GM23338 (cell line): ENCODE measurements around the gene CCNA2. TPM values are rescaled to one million over a fixed set of nuclear protein-coding genes. Genes with fewer than 3 reads are reported as not detected.

Source experiments
- ATAC-seq: fragments of 200-7000 bp; cut with Tn5 transposase; 3 replicates; pipeline ENCODE4 v1.9.1; 2020
- DNase-seq: peaks from one replicate; pipeline ENCODE4 v3.0.0-alpha.2; 2015; ENCODE audit warnings: low spot score
- H2AFZ ChIP-seq: fragments of 200-600 bp; sonication (generic); 2 replicates; pipeline ENCODE4 v1.8.0; 2016; ENCODE audit warnings: antibody characterized with exemption, mild to moderate bottlenecking, moderate library complexity
- H3F3A ChIP-seq: fragments of 200-600 bp; sonication (generic); replicated peaks from 2 replicates; pipeline ENCODE4 v1.8.0; 2017; ENCODE audit warnings: antibody characterized with exemption, mixed run types, low read depth
- H3K27ac ChIP-seq: fragments of 200-600 bp; sonication (generic); 2 replicates; pipeline ENCODE4 v1.6.1; 2016; ENCODE audit warnings: low read depth
- H3K27me3 ChIP-seq: fragments of 200-600 bp; sonication (generic); 2 replicates; pipeline ENCODE4 v1.8.0; 2016; ENCODE audit warnings: mild to moderate bottlenecking, mixed run types, moderate library complexity; ENCODE audit not compliant: insufficient read depth
- H3K36me3 ChIP-seq: fragments of 200-600 bp; sonication (generic); 2 replicates; pipeline ENCODE4 v1.8.0; 2016; ENCODE audit warnings: mild to moderate bottlenecking; ENCODE audit not compliant: insufficient read depth
- H3K4me1 ChIP-seq: fragments of 200-600 bp; sonication (generic); 2 replicates; pipeline ENCODE4 v1.8.0; 2016; ENCODE audit warnings: mild to moderate bottlenecking, moderate library complexity; ENCODE audit not compliant: insufficient read depth
- H3K4me2 ChIP-seq: fragments of 200-600 bp; sonication (generic); 2 replicates; pipeline ENCODE4 v1.7.1; 2017; ENCODE audit warnings: mixed run types
- H3K4me3 ChIP-seq: fragments of 200-600 bp; sonication (generic); 2 replicates; pipeline ENCODE4 v1.6.1; 2016; ENCODE audit warnings: mixed run types
- H3K79me2 ChIP-seq: fragments of 200-600 bp; sonication (generic); replicated peaks from 2 replicates; pipeline ENCODE4 v1.8.0; 2017; ENCODE audit warnings: mild to moderate bottlenecking; ENCODE audit not compliant: insufficient read depth
- H3K9me2 ChIP-seq: fragments of 200-600 bp; sonication (generic); 2 replicates; pipeline ENCODE4 v1.8.0; 2017; ENCODE audit not compliant: insufficient read depth
- H4K20me1 ChIP-seq: fragments of 200-600 bp; sonication (generic); replicated peaks from 2 replicates; pipeline ENCODE4 v1.8.0; 2017; ENCODE audit warnings: mild to moderate bottlenecking; ENCODE audit not compliant: insufficient read depth
- H3K27ac Mint-ChIP-seq: 2 replicates; pipeline ENCODE4 v1.8.0; 2020; ENCODE audit warnings: inconsistent platforms, mild to moderate bottlenecking, moderate library complexity, mixed read lengths
- H3K27me3 Mint-ChIP-seq: 3 replicates; pipeline ENCODE4 v1.8.0; 2022; ENCODE audit warnings: low read depth, mild to moderate bottlenecking, moderate library complexity, mixed read lengths, inconsistent platforms; ENCODE audit not compliant: insufficient read depth, poor library complexity
- H3K36me3 Mint-ChIP-seq: 3 replicates; pipeline ENCODE4 v1.8.0; 2021; ENCODE audit warnings: low read depth, mild to moderate bottlenecking, inconsistent platforms, moderate library complexity, mixed read lengths
- H3K4me1 Mint-ChIP-seq: 3 replicates; pipeline ENCODE4 v1.8.0; 2020; ENCODE audit warnings: mild to moderate bottlenecking, inconsistent platforms, mixed read lengths
- H3K4me3 Mint-ChIP-seq: 3 replicates; pipeline ENCODE4 v1.8.0; 2021; ENCODE audit warnings: moderate library complexity, mild to moderate bottlenecking, inconsistent platforms, mixed read lengths
- H3K9me3 Mint-ChIP-seq: 3 replicates; pipeline ENCODE4 v1.8.0; 2020; ENCODE audit warnings: moderate library complexity, mild to moderate bottlenecking, inconsistent platforms, mixed read lengths
- CREB1 ChIP-seq: fragments of 250-450 bp; sonication (Bioruptor Pico); IDR thresholded peaks from 2 replicates; pipeline ENCODE4 v1.5.0; 2020; ENCODE audit warnings: low read depth, mild to moderate bottlenecking, moderate library complexity
- CTCF ChIP-seq, 2 experiments: fragments of 200-600 bp in 1 of 2; sonication (generic) in 1 of 2; conservative IDR thresholded peaks; 2 replicates each; pipeline versions ENCODE4 v1.5.1 to v1.6.1; 2016 to 2017; ENCODE audit warnings: antibody characterized with exemption in 2 of 2, low read depth in 2 of 2, mild to moderate bottlenecking in 2 of 2, moderate library complexity in 1 of 2
- ETS1 ChIP-seq: IDR thresholded peaks from 2 replicates; pipeline ENCODE4 v1.6.1; 2016; ENCODE audit warnings: antibody characterized with exemption
- EZH2 ChIP-seq: fragments of 200-600 bp; sonication (generic); IDR thresholded peaks from one replicate; pipeline ENCODE4 v1.8.0; 2017; ENCODE audit warnings: antibody characterized with exemption, mild to moderate bottlenecking, low read depth; ENCODE audit not compliant: unreplicated experiment
- EZH2phosphoT487 ChIP-seq: fragments of 200-600 bp; sonication (generic); IDR thresholded peaks from one replicate; pipeline ENCODE4 v1.8.1; 2018; ENCODE audit warnings: antibody characterized with exemption; ENCODE audit not compliant: unreplicated experiment
- JUNB ChIP-seq: IDR thresholded peaks from one replicate; pipeline ENCODE4 v1.6.1; 2016; ENCODE audit warnings: antibody characterized with exemption; ENCODE audit not compliant: unreplicated experiment
- NANOG ChIP-seq: IDR thresholded peaks from 2 replicates; pipeline ENCODE4 v1.6.1; 2016; ENCODE audit warnings: antibody characterized with exemption, borderline replicate concordance
- POLR2AphosphoS5 ChIP-seq: IDR thresholded peaks from 2 replicates; pipeline ENCODE4 v1.6.1; 2016; ENCODE audit warnings: antibody characterized with exemption, low read depth
- REST ChIP-seq: IDR thresholded peaks from one replicate; pipeline ENCODE4 v1.6.1; 2018; ENCODE audit warnings: antibody characterized with exemption; ENCODE audit not compliant: unreplicated experiment
- STAT1 ChIP-seq: IDR thresholded peaks from one replicate; pipeline ENCODE4 v1.6.1; 2016; ENCODE audit warnings: antibody characterized with exemption; ENCODE audit not compliant: unreplicated experiment
- ZNF114 ChIP-seq: fragments of 250-450 bp; sonication (Bioruptor Pico); IDR thresholded peaks from 2 replicates; pipeline ENCODE4 v1.5.0; 2020; ENCODE audit warnings: mild to moderate bottlenecking, moderate library complexity
- ZNF331 ChIP-seq: fragments of 250-450 bp; sonication (Bioruptor Pico); IDR thresholded peaks from 2 replicates; pipeline ENCODE4 v1.5.0; 2020; ENCODE audit warnings: low read depth, mild to moderate bottlenecking, moderate library complexity
- ZNF462 ChIP-seq: fragments of 250-450 bp; sonication (Bioruptor Pico); IDR thresholded peaks from 2 replicates; pipeline ENCODE4 v1.5.0; 2020; ENCODE audit warnings: mild to moderate bottlenecking, moderate library complexity
- polyA plus RNA-seq: library from polyadenylated mRNA; unstranded; fragments of >200 nt; fragmentation: Nextera tagmentation; extraction: Ambion mirVana; gene quantifications from 2 replicates; pipeline ENCODE4 v1.2.1, GENCODE V29; 2016
- total RNA-seq: library from RNA; depleted of rRNA; stranded (reverse); fragments of >200 nt; shearing (Covaris generic); gene quantifications from 2 replicates; pipeline ENCODE4 v1.2.3, GENCODE V29; 2014

Gene CCNA2
- total and polyA plus RNA-seq, 2 experiments from 2014 or later, result 60.5 to 160 TPM

GRCh38 chr4:121776610-121777401 lies 46.9 kb downstream of the CCNA2 start:
- no peaks in the 10 kb centered on the region for H3K27me3 Mint-ChIP-seq
- no peaks in the 10 kb centered on the region for H3K9me3 Mint-ChIP-seq
- no peaks in the 10 kb centered on the region for H3K4me1 ChIP-seq
- no peaks in the 10 kb centered on the region for H3F3A ChIP-seq
- peaks cover 15% of the 10 kb centered on the region for H3K4me1 Mint-ChIP-seq
- H3K27me3 ChIP-seq, result no peaks in the 10 kb centered on the region
- no peak overlapping the region for H3K27ac ChIP-seq
- H3K4me3 ChIP-seq, result no peak overlapping the region
- H3K4me3 Mint-ChIP-seq, result no peak overlapping the region
- no peak for TF ChIP-seq NANOG
- no peak for TF ChIP-seq CTCF (conservative IDR thresholded peaks at IDR 0.05; ENCODE audit: low read depth in 2 of 2)
- TF ChIP-seq REST, result no peak
- no peak for TF ChIP-seq EZH2
- no peak for TF ChIP-seq CREB1 (CRISPR knock-in tag)
- no peak for TF ChIP-seq JUNB
- TF ChIP-seq STAT1, result no peak
- no peak for TF ChIP-seq ZNF114
- no peak for TF ChIP-seq ETS1
- TF ChIP-seq ZNF462 (CRISPR knock-in tag), result no peak
- TF ChIP-seq EZH2phosphoT487, result no peak
- TF ChIP-seq ZNF331 (CRISPR knock-in tag), result no peak
- no peak for TF ChIP-seq POLR2AphosphoS5
- no peaks in the 10 kb centered on the region for H3K36me3 ChIP-seq
- H3K79me2 ChIP-seq, result no peaks in the 10 kb centered on the region
- H3K36me3 Mint-ChIP-seq, result no peaks in the 10 kb centered on the region
- no peaks in the 10 kb centered on the region for H4K20me1 ChIP-seq
- no peak overlapping the region for H2AFZ ChIP-seq
- ATAC-seq (no peak), DNase-seq (no peak)
- H3K4me2 ChIP-seq, result no peak overlapping the region
- no peak overlapping the region for H3K27ac Mint-ChIP-seq
- H3K9me2 ChIP-seq, result no peaks in the 10 kb centered on the region
